Neural progenitor cell (in vitro differentiated cells): ENCODE data around the gene IL11RA. TPM values are rescaled to one million over a fixed set of nuclear protein-coding genes. Genes with fewer than 3 reads are reported as not detected.

ENCODE experiments used
- DNase-seq: peaks from one replicate; pipeline ENCODE4 v3.0.0-alpha.2; 2016; ENCODE audit warnings: low spot score
- H2AFZ ChIP-seq: fragments of 200-600 bp; sonication (generic); replicated peaks from 2 replicates; pipeline ENCODE4 v1.6.1; 2016; ENCODE audit warnings: antibody characterized with exemption
- H3F3A ChIP-seq: fragments of 200-600 bp; sonication (generic); 2 replicates; pipeline ENCODE4 v1.6.1; 2016; ENCODE audit warnings: antibody characterized with exemption, low read depth
- H3K27ac ChIP-seq: fragments of 200-600 bp; sonication (generic); 2 replicates; pipeline ENCODE4 v1.5.1; 2016; ENCODE audit warnings: mild to moderate bottlenecking
- H3K27me3 ChIP-seq: fragments of 200-600 bp; sonication (generic); 2 replicates; pipeline ENCODE4 v1.6.1; 2016; ENCODE audit warnings: mild to moderate bottlenecking, moderate library complexity
- H3K36me3 ChIP-seq: fragments of 200-600 bp; sonication (generic); 2 replicates; pipeline ENCODE4 v1.5.1; 2016
- H3K4me1 ChIP-seq: fragments of 200-600 bp; sonication (generic); 2 replicates; pipeline ENCODE4 v1.6.1; 2016; ENCODE audit warnings: mixed run types
- H3K4me2 ChIP-seq: fragments of 200-600 bp; sonication (generic); 2 replicates; pipeline ENCODE4 v1.6.1; 2016
- H3K4me3 ChIP-seq: fragments of 200-600 bp; sonication (generic); 2 replicates; pipeline ENCODE4 v1.5.1; 2016
- H3K79me2 ChIP-seq: fragments of 200-600 bp; sonication (generic); 2 replicates; pipeline ENCODE4 v1.6.1; 2016; ENCODE audit warnings: low read depth
- H3K9ac ChIP-seq: fragments of 200-600 bp; sonication (generic); 2 replicates; pipeline ENCODE4 v1.6.1; 2016
- H3K9me3 ChIP-seq: fragments of 200-600 bp; sonication (generic); 2 replicates; pipeline ENCODE4 v1.5.1; 2016; ENCODE audit warnings: low read depth
- H4K20me1 ChIP-seq: fragments of 200-600 bp; sonication (generic); 2 replicates; pipeline ENCODE4 v1.6.1; 2016; ENCODE audit warnings: low read depth
- H3K27ac Mint-ChIP-seq: 3 replicates; pipeline ENCODE4 v1.8.0; 2021; ENCODE audit warnings: mixed read lengths
- H3K27me3 Mint-ChIP-seq: 2 replicates; pipeline ENCODE4 v1.8.0; 2022; ENCODE audit warnings: low read depth, mild to moderate bottlenecking, inconsistent platforms, moderate library complexity, mixed read lengths; ENCODE audit not compliant: insufficient read depth
- H3K36me3 Mint-ChIP-seq: 3 replicates; pipeline ENCODE4 v1.8.0; 2021; ENCODE audit warnings: mixed read lengths
- H3K4me1 Mint-ChIP-seq: 3 replicates; pipeline ENCODE4 v1.8.0; 2021; ENCODE audit warnings: mixed read lengths
- H3K4me3 Mint-ChIP-seq: 3 replicates; pipeline ENCODE4 v1.8.0; 2021; ENCODE audit warnings: mild to moderate bottlenecking, moderate library complexity, mixed read lengths
- H3K9me3 Mint-ChIP-seq: 3 replicates; pipeline ENCODE4 v1.8.0; 2020; ENCODE audit warnings: mixed read lengths
- EZH2 ChIP-seq: fragments of 200-600 bp; sonication (generic); IDR thresholded peaks from 2 replicates; pipeline ENCODE4 v1.6.1; 2017; ENCODE audit warnings: antibody characterized with exemption, mild to moderate bottlenecking, moderate library complexity
- EZH2phosphoT487 ChIP-seq: fragments of 200-600 bp; sonication (generic); IDR thresholded peaks from 2 replicates; pipeline ENCODE4 v1.6.1; 2017; ENCODE audit warnings: antibody characterized with exemption
- total RNA-seq: library from RNA; depleted of rRNA; stranded (reverse); fragments of >200 nt; gene quantifications from 2 replicates; pipeline ENCODE4 v1.2.3, GENCODE V29; 2015; ENCODE audit warnings: low replicate concordance
- TF ChIP-seq, protein P1 (sequence below): fragments of 200-600 bp; sonication (generic); IDR thresholded peaks from 2 replicates; pipeline ENCODE4 v1.5.1; 2017; ENCODE audit warnings: antibody characterized with exemption, mild to moderate bottlenecking

The IL11RA gene
- total RNA-seq, 1 donor from 2014 or later = 12.7 TPM

DNA sequence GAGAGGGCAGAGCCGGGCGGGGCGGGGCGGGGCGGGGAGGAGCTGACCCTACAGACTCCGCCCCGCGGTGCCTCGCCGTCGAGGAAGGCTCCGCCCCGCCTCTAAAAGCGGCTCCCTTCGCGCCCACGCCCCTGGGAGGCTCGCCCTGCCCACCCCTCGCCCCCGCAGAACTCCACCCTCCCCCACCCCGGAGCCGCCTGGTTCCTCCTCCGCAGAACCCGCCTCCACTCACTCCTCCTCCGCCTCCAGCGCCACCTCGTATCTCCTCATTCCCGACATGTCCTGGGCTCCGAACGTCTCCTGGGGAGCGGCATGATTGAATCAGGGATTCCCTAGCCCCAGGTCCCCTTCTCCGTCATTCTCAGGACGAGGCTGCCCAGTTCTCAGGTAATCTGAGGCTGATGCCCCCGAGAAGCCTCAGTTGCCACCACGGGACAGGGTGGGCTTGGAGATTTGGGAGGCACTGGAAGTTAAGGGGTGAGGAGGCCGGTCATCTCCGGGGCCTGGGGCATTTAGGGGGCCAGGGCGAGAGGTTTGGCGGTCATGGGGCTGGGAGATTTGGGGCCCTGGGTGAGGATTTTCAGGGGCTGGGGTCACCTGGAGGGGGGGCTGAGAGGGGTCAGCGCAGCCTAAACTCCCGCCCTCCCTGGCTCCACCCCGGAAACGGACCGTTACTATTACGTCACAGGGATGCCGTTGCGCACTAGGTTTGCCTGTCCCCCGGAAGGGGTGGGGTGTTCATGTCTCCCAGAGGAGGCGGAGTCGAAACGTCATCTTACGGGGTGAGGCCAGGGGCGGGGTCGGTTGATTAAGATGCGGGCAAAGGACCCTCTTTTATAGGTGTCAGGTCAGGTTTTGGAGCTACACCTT, 13.6 kb downstream of the IL11RA start:
- Histone ChIP-seq H4K20me1 (peaks cover 14% of the 10 kb centered on the region), H3K27me3 (no peaks in the 10 kb centered on the region), H3K79me2 (peaks cover 17% of the 10 kb centered on the region), H3K27ac (peak overlapping the region; percentile 85), H3K4me3 (peak overlapping the region; percentile 67), H3K4me2 (peak overlapping the region; percentile 89), H3K4me1 (peaks cover 4% of the 10 kb centered on the region), H2AFZ (peak overlapping the region; percentile 4), H3K9ac (peak overlapping the region; percentile 38), H3F3A (peaks cover 16% of the 10 kb centered on the region), H3K36me3 (no peaks in the 10 kb centered on the region), H3K9me3 (no peaks in the 10 kb centered on the region)
- TF ChIP-seq EZH2 (no peak), EZH2phosphoT487 (no peak)
- TF ChIP-seq, protein P1, sequence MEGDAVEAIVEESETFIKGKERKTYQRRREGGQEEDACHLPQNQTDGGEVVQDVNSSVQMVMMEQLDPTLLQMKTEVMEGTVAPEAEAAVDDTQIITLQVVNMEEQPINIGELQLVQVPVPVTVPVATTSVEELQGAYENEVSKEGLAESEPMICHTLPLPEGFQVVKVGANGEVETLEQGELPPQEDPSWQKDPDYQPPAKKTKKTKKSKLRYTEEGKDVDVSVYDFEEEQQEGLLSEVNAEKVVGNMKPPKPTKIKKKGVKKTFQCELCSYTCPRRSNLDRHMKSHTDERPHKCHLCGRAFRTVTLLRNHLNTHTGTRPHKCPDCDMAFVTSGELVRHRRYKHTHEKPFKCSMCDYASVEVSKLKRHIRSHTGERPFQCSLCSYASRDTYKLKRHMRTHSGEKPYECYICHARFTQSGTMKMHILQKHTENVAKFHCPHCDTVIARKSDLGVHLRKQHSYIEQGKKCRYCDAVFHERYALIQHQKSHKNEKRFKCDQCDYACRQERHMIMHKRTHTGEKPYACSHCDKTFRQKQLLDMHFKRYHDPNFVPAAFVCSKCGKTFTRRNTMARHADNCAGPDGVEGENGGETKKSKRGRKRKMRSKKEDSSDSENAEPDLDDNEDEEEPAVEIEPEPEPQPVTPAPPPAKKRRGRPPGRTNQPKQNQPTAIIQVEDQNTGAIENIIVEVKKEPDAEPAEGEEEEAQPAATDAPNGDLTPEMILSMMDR = no peak
- H3K27ac Mint-ChIP-seq = no peak overlapping the region
- H3K4me3 Mint-ChIP-seq = peak overlapping the region; percentile 93
- peak; percentile 98 for DNase-seq
- H3K4me1 Mint-ChIP-seq = peaks cover 10% of the 10 kb centered on the region
- H3K27me3 Mint-ChIP-seq = peaks cover 8% of the 10 kb centered on the region
- peaks cover 19% of the 10 kb centered on the region for H3K36me3 Mint-ChIP-seq
- H3K9me3 Mint-ChIP-seq = peaks cover 4% of the 10 kb centered on the region

GRCh38 chr9:34669809-34670562, 18.0 kb downstream of the IL11RA start:
- peaks cover 4% of the 10 kb centered on the region for H3K4me1 ChIP-seq
- H4K20me1 ChIP-seq = no peaks in the 10 kb centered on the region
- H3K27ac Mint-ChIP-seq = no peak overlapping the region
- peaks cover 17% of the 10 kb centered on the region for H3K79me2 ChIP-seq
- H3K27me3 ChIP-seq = no peaks in the 10 kb centered on the region
- H3K27me3 Mint-ChIP-seq = peaks cover 2% of the 10 kb centered on the region
- TF ChIP-seq, protein P1 = no peak
- TF ChIP-seq EZH2 (no peak), EZH2phosphoT487 (no peak)
- no peak overlapping the region for H3K4me2 ChIP-seq
- no peak overlapping the region for H3K4me3 Mint-ChIP-seq
- H3K4me1 Mint-ChIP-seq = peaks cover 5% of the 10 kb centered on the region
- peaks cover 4% of the 10 kb centered on the region for H3K9me3 Mint-ChIP-seq
- H3K9ac ChIP-seq = no peak overlapping the region
- no peak for DNase-seq
- no peak overlapping the region for H2AFZ ChIP-seq
- H3K27ac ChIP-seq = no peak overlapping the region
- no peaks in the 10 kb centered on the region for H3K9me3 ChIP-seq
- H3K4me3 ChIP-seq = no peak overlapping the region
- H3K36me3 Mint-ChIP-seq = peaks cover 19% of the 10 kb centered on the region
- peaks cover 6% of the 10 kb centered on the region for H3F3A ChIP-seq
- H3K36me3 ChIP-seq = no peaks in the 10 kb centered on the region

DNA sequence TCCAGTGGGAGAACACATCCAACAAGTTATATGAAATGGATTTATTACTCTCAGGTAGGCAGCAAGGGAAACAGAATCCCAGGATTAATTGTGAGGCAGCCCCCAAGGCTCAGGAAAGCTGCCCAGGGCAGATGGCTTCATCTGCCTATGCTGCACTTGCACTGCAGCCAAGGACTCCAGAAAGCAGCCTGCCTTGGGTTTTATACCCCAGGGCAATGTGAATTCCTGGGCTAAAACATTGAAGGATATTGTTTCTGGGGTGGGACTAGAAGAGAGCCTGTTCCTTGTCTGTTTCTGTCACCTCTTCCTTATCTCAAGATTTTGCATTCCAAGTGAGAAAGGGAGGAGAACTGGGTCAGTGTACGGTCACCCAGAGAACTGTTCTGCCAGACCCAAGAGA, 19.3 kb downstream of the IL11RA start:
- Histone ChIP-seq H4K20me1 (no peaks in the 10 kb centered on the region), H3K9ac (no peak overlapping the region), H3K27ac (no peak overlapping the region), H3K4me3 (no peak overlapping the region), H3K4me2 (no peak overlapping the region), H3K27me3 (no peaks in the 10 kb centered on the region), H3K9me3 (no peaks in the 10 kb centered on the region), H3K36me3 (no peaks in the 10 kb centered on the region), H3K79me2 (peaks cover 14% of the 10 kb centered on the region), H3F3A (no peaks in the 10 kb centered on the region), H3K4me1 (peaks cover 3% of the 10 kb centered on the region), H2AFZ (no peak overlapping the region)
- H3K27me3 Mint-ChIP-seq = peaks cover 2% of the 10 kb centered on the region
- H3K4me3 Mint-ChIP-seq = no peak overlapping the region
- peaks cover 4% of the 10 kb centered on the region for H3K9me3 Mint-ChIP-seq
- peaks cover 19% of the 10 kb centered on the region for H3K36me3 Mint-ChIP-seq
- peaks cover 8% of the 10 kb centered on the region for H3K4me1 Mint-ChIP-seq
- H3K27ac Mint-ChIP-seq = no peak overlapping the region
- TF ChIP-seq EZH2 = no peak
- TF ChIP-seq, protein P1 = no peak
- no peak for TF ChIP-seq EZH2phosphoT487
- DNase-seq = no peak
